ENCODE results near the gene CWC27. TPM values are rescaled to one million over a fixed set of nuclear protein-coding genes. Genes with fewer than 3 reads are reported as not detected.

CWC27 gene
- total RNA-seq, 1 donor, result 7.5 TPM

DNA sequence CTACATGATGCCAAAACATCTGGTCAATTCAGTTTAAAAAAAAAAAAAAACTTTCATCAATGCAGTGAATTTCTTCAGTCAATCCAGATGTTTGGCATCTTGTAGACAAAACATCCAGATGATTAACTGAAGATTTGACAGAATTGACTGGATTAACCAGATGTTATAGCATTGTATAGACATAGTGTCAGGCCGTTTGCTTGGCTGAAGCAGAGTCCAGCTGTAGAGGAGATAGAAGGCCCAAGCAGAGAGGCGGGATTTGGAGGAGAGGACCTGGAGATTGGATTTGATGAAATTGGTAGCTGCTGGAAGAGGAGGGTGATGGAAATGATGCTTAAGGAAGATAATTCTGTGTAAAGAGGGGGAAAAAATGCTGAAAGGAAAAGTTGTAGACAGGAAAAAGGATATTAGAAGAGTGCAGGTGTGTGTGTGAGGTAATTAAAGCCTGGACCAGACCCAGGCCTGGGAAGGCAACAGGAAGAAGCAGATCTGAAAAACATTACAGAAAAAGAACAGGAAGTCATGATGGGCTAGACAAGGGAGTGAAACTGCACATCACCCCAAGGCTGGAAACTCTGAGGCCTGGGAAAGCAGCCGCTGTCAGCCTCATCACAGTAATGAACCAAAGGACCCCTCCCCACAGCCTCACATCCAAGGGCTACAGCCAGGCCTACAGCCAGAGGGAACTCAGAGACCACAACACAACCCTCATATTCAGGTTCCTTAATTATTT lies 258.3 kb downstream of the CWC27 start:
- DNase-seq (ENCODE audit: low read depth in 2 of 3, low spot score in 2 of 3), result no peak

DNA sequence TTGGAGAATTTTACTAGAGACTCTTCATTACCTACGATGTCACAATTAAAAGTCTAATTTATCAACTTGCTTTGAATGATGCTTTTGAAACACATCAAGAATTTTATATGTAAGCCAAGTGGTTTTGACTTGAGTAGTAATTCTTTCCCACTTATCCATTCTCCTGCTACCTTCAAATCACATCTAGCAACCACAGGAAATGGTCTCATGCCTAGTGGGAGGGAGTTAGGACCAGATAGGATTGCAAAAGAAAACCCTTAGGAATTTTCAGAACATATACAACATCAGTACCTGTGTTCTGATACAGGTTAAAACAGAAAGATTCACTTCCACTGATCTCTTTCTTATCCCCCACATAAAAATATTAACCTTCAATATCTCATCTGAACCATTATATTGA lies 260.4 kb downstream of the CWC27 start:
- no peak for DNase-seq (ENCODE audit: low read depth in 2 of 3, low spot score in 2 of 3)

GRCh38 chr5:65030056-65030455 lies 261.3 kb downstream of the CWC27 start:
- no peak for DNase-seq (ENCODE audit: low read depth in 2 of 3, low spot score in 2 of 3)

- DNase-seq (ENCODE audit: low read depth in 2 of 3, low spot score in 2 of 3), result no peak
These were observed 263.5 kb downstream of the CWC27 start for GRCh38 chr5:65032250-65032649.

GRCh38 chr5:65034029-65034812 lies 265.5 kb downstream of the CWC27 start:
- no peak for DNase-seq (ENCODE audit: low read depth in 2 of 3, low spot score in 2 of 3)

DNA sequence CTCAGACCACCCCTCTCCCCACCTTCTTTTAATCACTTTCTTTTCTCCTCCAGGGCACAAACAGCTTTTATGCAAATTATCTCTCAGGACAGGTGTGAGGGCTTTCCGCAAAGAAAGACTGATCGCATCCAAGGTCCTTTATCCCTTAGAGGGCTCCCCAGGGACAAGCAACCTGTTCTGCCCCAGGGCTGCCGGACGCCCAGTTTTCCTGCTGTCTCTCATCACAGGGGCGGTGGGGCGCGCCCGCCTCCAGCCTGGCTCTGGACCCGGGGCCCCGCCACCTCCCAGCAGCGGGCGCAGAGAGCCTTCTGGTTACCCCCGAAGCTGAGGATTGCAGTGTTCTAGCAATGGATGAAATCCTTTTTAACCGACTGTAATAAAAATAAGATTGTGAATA lies 266.1 kb downstream of the CWC27 start:
- no peak for DNase-seq (ENCODE audit: low read depth in 2 of 3, low spot score in 2 of 3)

DNA sequence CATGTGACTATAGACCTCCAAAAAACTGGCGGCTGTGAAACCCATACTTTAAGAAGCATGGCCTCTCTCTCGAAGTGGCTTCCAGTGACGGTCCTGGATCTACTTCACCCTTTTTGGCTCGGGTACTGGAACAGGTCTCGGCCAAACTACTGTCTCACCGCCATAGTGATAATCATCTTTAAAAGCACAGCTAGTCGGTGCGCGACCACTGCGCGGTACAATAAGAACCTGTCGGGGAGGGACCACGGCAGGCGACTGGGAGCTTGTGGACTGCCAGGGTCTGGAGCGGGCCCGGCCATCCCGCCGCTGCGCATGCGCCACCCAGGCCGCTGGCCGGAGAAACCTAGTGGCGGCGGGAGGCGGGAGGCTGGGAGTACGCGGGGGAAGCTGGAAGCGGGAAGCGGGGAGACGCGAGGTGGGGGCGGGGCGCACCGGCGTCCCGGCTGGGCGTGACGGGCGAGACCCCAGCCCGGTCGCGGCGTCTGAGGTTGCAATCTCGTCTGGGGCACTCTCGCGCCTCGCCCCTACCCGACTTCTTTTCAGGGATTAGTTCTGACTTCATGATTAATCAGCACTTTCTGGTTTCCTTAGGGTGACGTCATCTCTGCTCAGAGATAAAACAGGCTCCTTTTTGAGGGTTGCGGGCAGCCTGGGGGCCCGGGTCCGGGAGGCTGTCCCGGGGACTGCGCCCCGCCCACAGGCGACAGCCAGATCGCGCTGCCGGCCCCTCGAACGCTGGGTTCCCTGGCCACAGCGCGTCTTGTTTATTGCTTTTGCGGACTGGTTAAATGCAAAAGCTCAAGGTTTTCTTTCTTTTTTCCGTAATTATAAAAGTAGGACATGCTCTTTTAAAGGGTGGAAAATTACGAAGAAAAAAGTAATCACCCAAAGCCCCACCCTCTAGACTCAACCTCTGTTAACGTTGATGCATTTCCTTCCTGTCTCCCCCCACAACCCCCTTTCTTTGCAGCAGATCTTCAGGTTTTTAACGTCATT lies 266.8 kb downstream of the CWC27 start:
- peak; percentile 73 to 96 (median 93) for DNase-seq (ENCODE audit: low read depth in 2 of 3, low spot score in 2 of 3)

DNA sequence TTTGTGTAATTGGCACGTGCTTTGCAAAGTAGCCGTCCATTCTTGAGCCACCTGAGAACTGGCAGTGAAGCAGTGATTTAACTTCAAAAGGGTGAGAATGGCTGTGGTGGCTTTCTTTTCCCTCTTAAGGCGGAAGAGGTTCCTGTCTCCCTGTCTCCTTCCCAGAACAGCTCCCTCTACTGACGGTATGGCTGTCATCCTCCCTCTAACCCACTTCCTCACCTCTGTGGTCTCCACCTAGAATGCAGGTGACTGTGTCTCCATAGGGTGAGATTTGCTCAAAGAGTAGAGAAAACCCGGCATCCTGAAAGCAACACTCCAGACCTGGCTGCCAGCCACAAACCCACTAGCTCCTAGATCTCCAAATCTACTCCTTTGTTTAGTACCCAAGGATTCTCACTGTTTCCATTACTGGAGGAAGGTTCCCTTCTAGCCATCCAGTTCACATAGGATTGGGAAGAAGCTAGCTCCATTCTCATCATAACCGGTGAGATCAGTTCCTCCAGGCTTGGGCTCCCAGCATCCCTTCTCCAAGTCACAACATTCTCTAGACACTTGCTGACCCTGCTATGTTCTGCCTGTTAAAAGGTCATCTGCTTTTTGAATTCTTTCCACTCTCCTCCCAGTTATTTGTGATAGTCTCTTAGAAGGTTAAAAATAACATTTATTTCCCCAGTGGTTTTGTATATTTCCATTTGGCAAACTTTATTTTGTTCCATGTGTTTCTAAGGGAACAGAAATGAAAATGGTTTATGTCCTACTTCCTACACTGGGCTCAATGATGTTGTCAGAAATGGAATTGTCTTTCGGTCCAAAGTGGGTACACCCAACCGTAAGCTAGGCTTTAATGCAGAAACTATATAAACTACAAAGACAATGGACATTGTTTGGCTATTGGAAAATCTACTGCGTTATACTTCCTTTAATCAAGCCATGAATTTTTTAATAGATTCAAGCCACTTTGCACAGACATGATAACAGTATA lies 269.4 kb downstream of the CWC27 start:
- no peak for DNase-seq (ENCODE audit: low read depth in 2 of 3, low spot score in 2 of 3)

GRCh38 chr5:65041296-65042158 lies 272.8 kb downstream of the CWC27 start:
- no peak for DNase-seq (ENCODE audit: low read depth in 2 of 3, low spot score in 2 of 3)

GRCh38 chr5:65043843-65044359 lies 275.2 kb downstream of the CWC27 start:
- no peak for DNase-seq (ENCODE audit: low read depth in 2 of 3, low spot score in 2 of 3)

- DNase-seq (ENCODE audit: low read depth in 2 of 3, low spot score in 2 of 3), result no peak
These were observed 278.5 kb downstream of the CWC27 start for GRCh38 chr5:65047225-65047624.

DNA sequence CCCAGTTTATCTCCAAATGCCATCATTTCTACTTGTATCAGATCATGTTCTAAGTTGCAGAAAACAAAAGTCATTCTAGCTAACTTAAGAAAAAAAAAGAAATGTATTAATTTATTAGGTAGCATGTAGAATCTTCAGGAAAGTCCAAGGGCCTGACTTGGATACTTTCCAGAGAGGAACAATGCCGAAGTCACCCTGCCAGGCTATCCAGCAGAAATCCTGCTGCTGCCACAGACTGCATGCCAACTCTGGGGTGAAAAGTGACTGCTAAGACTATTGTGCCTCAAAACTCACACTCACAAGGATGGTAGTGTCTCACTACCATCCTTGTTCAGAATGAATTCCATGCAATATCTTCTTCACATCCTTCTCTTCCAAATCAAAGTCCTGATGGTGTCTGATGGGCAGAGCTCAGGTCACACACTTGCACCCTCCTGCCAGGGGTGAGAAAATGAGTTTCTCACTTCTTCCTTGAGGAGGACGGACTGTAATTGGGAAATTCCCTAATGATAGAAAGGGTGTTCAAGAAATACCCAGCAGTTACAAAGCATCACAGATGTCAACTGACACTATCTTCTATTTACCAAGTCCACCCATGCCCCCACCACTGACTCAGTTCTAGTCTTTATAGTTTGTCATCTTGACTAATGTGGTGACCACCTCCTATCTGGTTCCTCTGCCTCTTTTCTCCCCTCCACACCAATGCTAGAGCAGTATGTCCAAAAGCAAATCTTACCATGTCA lies 279.4 kb downstream of the CWC27 start:
- no peak for DNase-seq (ENCODE audit: low read depth in 2 of 3, low spot score in 2 of 3)

DNA sequence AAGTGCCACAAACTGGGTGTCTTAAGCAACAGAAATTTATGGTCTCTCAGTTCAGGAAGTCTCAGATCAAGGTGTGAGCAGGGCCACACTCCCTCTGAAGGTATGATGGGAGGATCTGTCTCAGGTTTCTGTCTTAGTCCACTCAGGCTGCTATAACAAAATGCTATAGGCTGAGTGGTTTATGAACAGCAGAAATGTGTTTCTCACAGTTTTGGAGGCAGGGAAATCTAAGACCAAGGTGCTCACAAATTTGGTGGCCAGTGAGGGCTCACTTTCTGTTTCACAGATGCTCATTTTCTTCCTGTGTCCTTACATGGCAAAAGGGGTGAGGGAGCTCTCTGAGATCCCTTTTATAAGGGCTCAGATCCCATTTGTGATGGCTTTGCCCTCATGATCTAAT lies 281.4 kb downstream of the CWC27 start:
- DNase-seq (ENCODE audit: low read depth in 2 of 3, low spot score in 2 of 3), result no peak

DNA sequence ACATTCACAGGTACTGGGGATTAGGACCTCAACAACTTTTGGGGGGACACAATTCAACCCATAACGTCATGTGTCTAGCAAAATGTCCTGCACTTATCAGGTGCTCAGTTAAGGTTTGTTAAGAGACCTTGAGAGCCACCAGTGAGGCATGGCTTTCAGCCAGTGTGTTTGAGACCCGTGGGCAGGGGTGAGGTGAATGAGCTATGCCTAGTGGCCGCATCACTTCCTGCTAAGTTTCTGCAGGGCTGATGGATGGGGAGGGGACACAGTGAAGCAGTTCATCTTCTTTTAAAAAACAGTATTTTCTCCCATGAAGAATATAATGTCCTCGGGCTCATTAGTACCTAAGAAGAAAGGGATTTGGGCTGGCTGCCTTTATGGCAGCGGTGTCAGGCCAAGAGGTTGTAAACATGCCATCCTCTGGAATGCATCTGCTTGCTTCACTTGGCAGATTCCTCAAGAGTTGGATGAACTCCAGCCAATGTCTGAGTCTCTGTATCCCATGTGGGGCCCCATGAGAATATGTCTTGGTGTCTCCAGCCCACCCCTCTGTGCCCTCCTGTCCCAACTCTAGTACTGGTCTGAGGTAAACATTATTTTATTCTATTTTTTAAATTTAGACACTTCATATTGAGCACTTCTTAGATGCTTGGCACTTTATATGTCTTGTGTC lies 282.2 kb downstream of the CWC27 start:
- no peak for DNase-seq (ENCODE audit: low read depth in 2 of 3, low spot score in 2 of 3)

- DNase-seq (ENCODE audit: low read depth in 2 of 3, low spot score in 2 of 3), result no peak
These were observed 287.2 kb downstream of the CWC27 start for GRCh38 chr5:65055938-65056337.

DNA sequence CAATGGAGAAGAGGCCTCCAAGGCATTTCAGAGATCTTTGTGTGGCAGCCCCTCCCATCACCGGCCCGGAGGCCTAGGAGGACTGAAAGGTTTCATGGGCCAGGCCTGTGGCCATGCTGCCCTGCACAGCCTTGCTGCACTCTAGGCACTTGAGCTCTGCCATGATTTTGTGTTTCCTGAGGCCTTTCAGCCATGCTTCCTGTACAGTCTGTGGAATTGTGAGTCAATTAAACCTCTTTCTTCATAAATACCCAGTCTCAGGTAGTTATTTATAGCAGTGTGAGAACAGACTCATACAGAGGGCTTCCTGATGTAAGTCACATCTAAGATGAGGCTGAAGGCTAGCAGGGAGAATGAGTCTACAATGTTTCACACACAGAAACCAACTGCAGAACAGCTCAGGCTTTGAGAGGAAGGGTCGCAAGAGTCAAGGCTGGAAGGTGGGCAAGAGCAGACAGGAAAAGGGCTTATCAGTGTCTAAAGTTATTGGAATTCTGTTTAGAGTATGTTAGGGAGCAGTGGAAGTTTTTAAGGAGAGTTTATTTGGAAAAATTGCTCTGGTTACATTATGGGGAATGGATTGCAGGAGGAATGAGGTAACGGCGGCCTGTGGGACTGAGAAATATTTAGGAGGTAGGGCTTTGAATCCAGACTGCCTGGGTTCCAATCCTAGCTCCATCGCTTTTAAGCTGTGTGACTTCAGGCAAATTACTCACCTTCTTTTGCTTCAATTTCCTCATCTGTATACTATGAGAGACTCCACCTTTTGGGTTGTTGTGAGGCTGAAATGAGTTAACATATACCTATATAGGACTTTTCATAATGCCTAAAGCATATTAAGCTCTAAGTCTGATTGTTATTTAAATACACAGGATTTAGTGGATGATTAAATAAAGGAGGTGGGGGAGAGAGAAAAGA lies 291.2 kb downstream of the CWC27 start:
- no peak for DNase-seq (ENCODE audit: low read depth in 2 of 3, low spot score in 2 of 3)
